Loucy (cell line): ENCODE data around the gene NEUROD2.
"Not testable (repeated sequence)": the region's sequence is repeated elsewhere in the genome, so short reads cannot be mapped to it uniquely, and the experiment has no call there.

Experiments
- H2AFZ ChIP-seq: fragments of 200-600 bp; sonication (generic); 2 replicates; pipeline ENCODE4 v1.6.0; 2016; ENCODE audit warnings: antibody characterized with exemption, mild to moderate bottlenecking, low read length, moderate library complexity
- H3F3A ChIP-seq: fragments of 200-600 bp; 2 replicates; pipeline ENCODE4 v1.6.0; 2016; ENCODE audit warnings: antibody characterized with exemption, low read depth, mild to moderate bottlenecking
- H3K27me3 ChIP-seq: fragments of 200-600 bp; sonication (generic); 2 replicates; pipeline ENCODE4 v1.6.1; 2014; ENCODE audit warnings: low read length, mild to moderate bottlenecking; ENCODE audit not compliant: insufficient read depth, poor library complexity, severe bottlenecking
- H3K36me3 ChIP-seq: fragments of 200-600 bp; sonication (generic); 2 replicates; pipeline ENCODE4 v1.6.1; 2016; ENCODE audit warnings: low read length; ENCODE audit not compliant: insufficient read depth
- H3K4me1 ChIP-seq: fragments of 200-600 bp; sonication (generic); 2 replicates; pipeline ENCODE4 v1.5.1; 2014; ENCODE audit warnings: low read length, mild to moderate bottlenecking; ENCODE audit not compliant: insufficient read depth, poor library complexity, severe bottlenecking
- H3K4me2 ChIP-seq: fragments of 200-600 bp; sonication (generic); 2 replicates; pipeline ENCODE4 v1.6.0; 2014; ENCODE audit warnings: antibody characterized with exemption, low read length, low read depth, mild to moderate bottlenecking; ENCODE audit not compliant: poor library complexity, severe bottlenecking
- H3K4me3 ChIP-seq: fragments of 200-600 bp; sonication (generic); 2 replicates; pipeline ENCODE4 v1.5.1; 2014; ENCODE audit warnings: low read length, mild to moderate bottlenecking, mixed read lengths; ENCODE audit not compliant: poor library complexity, severe bottlenecking
- H3K79me2 ChIP-seq: fragments of 200-600 bp; sonication (generic); 2 replicates; pipeline ENCODE4 v1.6.1; 2014; ENCODE audit warnings: low read length; ENCODE audit not compliant: insufficient read depth
- H3K9ac ChIP-seq: fragments of 200-600 bp; sonication (generic); 2 replicates; pipeline ENCODE4 v1.6.0; 2014; ENCODE audit warnings: mild to moderate bottlenecking, low read depth, low read length, moderate library complexity; ENCODE audit not compliant: poor library complexity, severe bottlenecking
- H3K9me2 ChIP-seq: fragments of 200-600 bp; sonication (generic); replicated peaks from 2 replicates; pipeline ENCODE4 v1.6.1; 2016; ENCODE audit warnings: low read depth, low read length, mixed read lengths
- H3K9me3 ChIP-seq: fragments of 200-600 bp; sonication (generic); 2 replicates; pipeline ENCODE4 v1.6.1; 2014; ENCODE audit warnings: mild to moderate bottlenecking, antibody characterized with exemption, low read length, low read depth; ENCODE audit not compliant: insufficient read depth
- H4K20me1 ChIP-seq: fragments of 200-600 bp; sonication (generic); 2 replicates; pipeline ENCODE4 v1.6.0; 2014; ENCODE audit warnings: antibody characterized with exemption, low read length, mild to moderate bottlenecking; ENCODE audit not compliant: insufficient read depth, poor library complexity, severe bottlenecking
- CTCF ChIP-seq: fragments of 200-600 bp; sonication (generic); conservative IDR thresholded peaks from 2 replicates; pipeline ENCODE4 v1.5.1; 2014; ENCODE audit warnings: mild to moderate bottlenecking, antibody characterized with exemption, low read length
- EZH2phosphoT487 ChIP-seq: fragments of 200-600 bp; IDR thresholded peaks from 2 replicates; pipeline ENCODE4 v1.6.1; 2018; ENCODE audit warnings: antibody characterized with exemption, mild to moderate bottlenecking, moderate library complexity, borderline replicate concordance

Gene NEUROD2

GRCh38 chr17:39595294-39595693 lies 12.4 kb downstream of the NEUROD2 start:
- no peaks in the 10 kb centered on the region for H4K20me1 ChIP-seq
- no peak overlapping the region for H3K4me3 ChIP-seq
- H3K9ac ChIP-seq: no peak overlapping the region
- no peak overlapping the region for H3K4me2 ChIP-seq
- H3F3A ChIP-seq: no peaks in the 10 kb centered on the region
- H3K79me2 ChIP-seq: no peaks in the 10 kb centered on the region
- no peaks in the 10 kb centered on the region for H3K9me3 ChIP-seq
- H3K4me1 ChIP-seq: no peaks in the 10 kb centered on the region
- no peaks in the 10 kb centered on the region for H3K9me2 ChIP-seq
- peaks cover 11% of the 10 kb centered on the region for H3K27me3 ChIP-seq
- TF ChIP-seq CTCF (no peak), EZH2phosphoT487 (no peak)
- H3K36me3 ChIP-seq: no peaks in the 10 kb centered on the region
- H2AFZ ChIP-seq: no peak overlapping the region

GRCh38 chr17:39593371-39593770 lies 14.3 kb downstream of the NEUROD2 start:
- Histone ChIP-seq H3K36me3 (no peaks in the 10 kb centered on the region), H3K4me3 (no peak overlapping the region), H3K4me2 (no peak overlapping the region), H3F3A (no peaks in the 10 kb centered on the region), H4K20me1 (no peaks in the 10 kb centered on the region), H3K79me2 (no peaks in the 10 kb centered on the region), H3K9me2 (no peaks in the 10 kb centered on the region), H3K9me3 (no peaks in the 10 kb centered on the region), H3K4me1 (no peaks in the 10 kb centered on the region), H2AFZ (no peak overlapping the region), H3K9ac (no peak overlapping the region), H3K27me3 (no peaks in the 10 kb centered on the region)
- no peak for TF ChIP-seq CTCF
- no peak for TF ChIP-seq EZH2phosphoT487

GRCh38 chr17:39591958-39592954 lies 15.5 kb downstream of the NEUROD2 start:
- no peak overlapping the region for H3K9ac ChIP-seq
- TF ChIP-seq EZH2phosphoT487 (no peak), CTCF (no peak)
- no peaks in the 10 kb centered on the region for H3K9me3 ChIP-seq
- no peak overlapping the region for H2AFZ ChIP-seq
- no peaks in the 10 kb centered on the region for H3K79me2 ChIP-seq
- no peaks in the 10 kb centered on the region for H3K9me2 ChIP-seq
- no peaks in the 10 kb centered on the region for H3F3A ChIP-seq
- no peaks in the 10 kb centered on the region for H3K4me1 ChIP-seq
- H3K4me3 ChIP-seq: no peak overlapping the region
- no peak overlapping the region for H3K4me2 ChIP-seq
- no peaks in the 10 kb centered on the region for H3K27me3 ChIP-seq
- H3K36me3 ChIP-seq: no peaks in the 10 kb centered on the region
- no peaks in the 10 kb centered on the region for H4K20me1 ChIP-seq

GRCh38 chr17:39590180-39590579 lies 17.5 kb downstream of the NEUROD2 start:
- not testable (repeated sequence) for H3K9me3 ChIP-seq, H4K20me1 ChIP-seq, H3K4me2 ChIP-seq, H2AFZ ChIP-seq, H3K9me2 ChIP-seq, H3K79me2 ChIP-seq, H3K36me3 ChIP-seq, H3K4me3 ChIP-seq, H3K4me1 ChIP-seq, H3F3A ChIP-seq, H3K9ac ChIP-seq, H3K27me3 ChIP-seq
